Measurements from ENCODE around the gene ABTB1.

ABTB1 gene

GRCh38 chr3:127672429-127673190 is at the start of gene ABTB1 (continued):
- TF ChIP-seq ZNF280D (tag by site-specific recombination; IDR thresholded peaks at IDR 0.05): no peak
- no peak for TF ChIP-seq PRDM6 (tag by site-specific recombination; IDR thresholded peaks at IDR 0.05)
- TF ChIP-seq ZNF394 (tag by site-specific recombination; IDR thresholded peaks at IDR 0.05; ENCODE audit: borderline replicate concordance): no peak
- TF ChIP-seq, protein P1, sequence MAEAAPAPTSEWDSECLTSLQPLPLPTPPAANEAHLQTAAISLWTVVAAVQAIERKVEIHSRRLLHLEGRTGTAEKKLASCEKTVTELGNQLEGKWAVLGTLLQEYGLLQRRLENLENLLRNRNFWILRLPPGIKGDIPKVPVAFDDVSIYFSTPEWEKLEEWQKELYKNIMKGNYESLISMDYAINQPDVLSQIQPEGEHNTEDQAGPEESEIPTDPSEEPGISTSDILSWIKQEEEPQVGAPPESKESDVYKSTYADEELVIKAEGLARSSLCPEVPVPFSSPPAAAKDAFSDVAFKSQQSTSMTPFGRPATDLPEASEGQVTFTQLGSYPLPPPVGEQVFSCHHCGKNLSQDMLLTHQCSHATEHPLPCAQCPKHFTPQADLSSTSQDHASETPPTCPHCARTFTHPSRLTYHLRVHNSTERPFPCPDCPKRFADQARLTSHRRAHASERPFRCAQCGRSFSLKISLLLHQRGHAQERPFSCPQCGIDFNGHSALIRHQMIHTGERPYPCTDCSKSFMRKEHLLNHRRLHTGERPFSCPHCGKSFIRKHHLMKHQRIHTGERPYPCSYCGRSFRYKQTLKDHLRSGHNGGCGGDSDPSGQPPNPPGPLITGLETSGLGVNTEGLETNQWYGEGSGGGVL (tag by site-specific recombination; IDR thresholded peaks at IDR 0.05): no peak
- no peak for TF ChIP-seq ZNF175 (tag by site-specific recombination; IDR thresholded peaks at IDR 0.05)
- TF ChIP-seq ZNF707 (tag by site-specific recombination; IDR thresholded peaks at IDR 0.05): no peak
- TF ChIP-seq ZNF223 (tag by site-specific recombination; IDR thresholded peaks at IDR 0.05): no peak
- TF ChIP-seq ZNF221 (tag by site-specific recombination; IDR thresholded peaks at IDR 0.05; ENCODE audit: borderline replicate concordance): no peak
- TF ChIP-seq, protein P2, sequence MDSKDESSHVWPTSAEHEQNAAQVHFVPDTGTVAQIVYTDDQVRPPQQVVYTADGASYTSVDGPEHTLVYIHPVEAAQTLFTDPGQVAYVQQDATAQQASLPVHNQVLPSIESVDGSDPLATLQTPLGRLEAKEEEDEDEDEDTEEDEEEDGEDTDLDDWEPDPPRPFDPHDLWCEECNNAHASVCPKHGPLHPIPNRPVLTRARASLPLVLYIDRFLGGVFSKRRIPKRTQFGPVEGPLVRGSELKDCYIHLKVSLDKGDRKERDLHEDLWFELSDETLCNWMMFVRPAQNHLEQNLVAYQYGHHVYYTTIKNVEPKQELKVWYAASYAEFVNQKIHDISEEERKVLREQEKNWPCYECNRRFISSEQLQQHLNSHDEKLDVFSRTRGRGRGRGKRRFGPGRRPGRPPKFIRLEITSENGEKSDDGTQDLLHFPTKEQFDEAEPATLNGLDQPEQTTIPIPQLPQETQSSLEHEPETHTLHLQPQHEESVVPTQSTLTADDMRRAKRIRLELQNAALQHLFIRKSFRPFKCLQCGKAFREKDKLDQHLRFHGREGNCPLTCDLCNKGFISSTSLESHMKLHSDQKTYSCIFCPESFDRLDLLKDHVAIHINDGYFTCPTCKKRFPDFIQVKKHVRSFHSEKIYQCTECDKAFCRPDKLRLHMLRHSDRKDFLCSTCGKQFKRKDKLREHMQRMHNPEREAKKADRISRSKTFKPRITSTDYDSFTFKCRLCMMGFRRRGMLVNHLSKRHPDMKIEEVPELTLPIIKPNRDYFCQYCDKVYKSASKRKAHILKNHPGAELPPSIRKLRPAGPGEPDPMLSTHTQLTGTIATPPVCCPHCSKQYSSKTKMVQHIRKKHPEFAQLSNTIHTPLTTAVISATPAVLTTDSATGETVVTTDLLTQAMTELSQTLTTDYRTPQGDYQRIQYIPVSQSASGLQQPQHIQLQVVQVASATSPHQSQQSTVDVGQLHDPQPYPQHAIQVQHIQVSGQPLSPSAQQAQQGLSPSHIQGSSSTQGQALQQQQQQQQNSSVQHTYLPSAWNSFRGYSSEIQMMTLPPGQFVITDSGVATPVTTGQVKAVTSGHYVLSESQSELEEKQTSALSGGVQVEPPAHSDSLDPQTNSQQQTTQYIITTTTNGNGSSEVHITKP (tag by site-specific recombination; IDR thresholded peaks at IDR 0.05): no peak
- no peak for TF ChIP-seq ZNF792 (tag by site-specific recombination; IDR thresholded peaks at IDR 0.05)
- TF ChIP-seq ZBTB10 (tag by site-specific recombination; IDR thresholded peaks at IDR 0.05): no peak
- peak; percentile 29 for TF ChIP-seq ZBTB26 (tag by site-specific recombination; optimal IDR thresholded peaks at IDR 0.05)
- no peak for TF ChIP-seq ZNF292 (tag by site-specific recombination; IDR thresholded peaks at IDR 0.05; ENCODE audit: borderline replicate concordance, low read depth)
- TF ChIP-seq ZNF433 (tag by site-specific recombination; IDR thresholded peaks at IDR 0.05; ENCODE audit: low read depth): no peak
- 0 out of 2 replicates have a peak, but pooled peaks have one; percentile 18 for TF ChIP-seq ZSCAN30 (tag by site-specific recombination; IDR thresholded peaks at IDR 0.05)
- TF ChIP-seq, protein P3, sequence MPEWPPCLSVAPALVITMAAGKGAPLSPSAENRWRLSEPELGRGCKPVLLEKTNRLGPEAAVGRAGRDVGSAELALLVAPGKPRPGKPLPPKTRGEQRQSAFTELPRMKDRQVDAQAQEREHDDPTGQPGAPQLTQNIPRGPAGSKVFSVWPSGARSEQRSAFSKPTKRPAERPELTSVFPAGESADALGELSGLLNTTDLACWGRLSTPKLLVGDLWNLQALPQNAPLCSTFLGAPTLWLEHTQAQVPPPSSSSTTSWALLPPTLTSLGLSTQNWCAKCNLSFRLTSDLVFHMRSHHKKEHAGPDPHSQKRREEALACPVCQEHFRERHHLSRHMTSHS (tag by site-specific recombination; IDR thresholded peaks at IDR 0.05): no peak
- 0 out of 2 replicates have a peak, but pooled peaks have one; percentile 41 for TF ChIP-seq SP3 (tag by site-specific recombination; IDR thresholded peaks at IDR 0.05)

Data from HEK293 (cell line).